Duodenal mucosa (tissue), 2 donors: ENCODE data around the gene STRBP.

Source experiments
- H3K27ac ChIP-seq: one replicate; pipeline ENCODE4 v1.7.0; 2013; ENCODE audit warnings: low read depth, low read length
- H3K27me3 ChIP-seq, 2 donors: one replicate each; pipeline ENCODE4 v1.7.0; 2013; ENCODE audit warnings: low read length in 2 of 2, control low read depth in 1 of 2; ENCODE audit not compliant: insufficient read depth in 2 of 2, control insufficient read depth in 1 of 2
- H3K36me3 ChIP-seq, 2 donors: one replicate each; pipeline ENCODE4 v1.7.0; 2013; ENCODE audit warnings: low read length in 2 of 2, control low read depth in 1 of 2; ENCODE audit not compliant: insufficient read depth in 2 of 2, control insufficient read depth in 1 of 2
- H3K4me1 ChIP-seq, 2 donors: one replicate each; pipeline ENCODE4 v1.7.0; 2013; ENCODE audit warnings: low read length in 2 of 2, control low read depth in 1 of 2; ENCODE audit not compliant: insufficient read depth in 2 of 2, control insufficient read depth in 1 of 2
- H3K4me3 ChIP-seq, 2 donors: one replicate each; pipeline ENCODE4 v1.7.0; 2013; ENCODE audit warnings: low read length in 2 of 2, low read depth in 1 of 2
- H3K9ac ChIP-seq, 2 donors: one replicate each; pipeline ENCODE4 v1.7.0; 2013; ENCODE audit warnings: low read length in 2 of 2, low read depth in 1 of 2
- H3K9me3 ChIP-seq, 2 donors: one replicate each; pipeline ENCODE4 v1.7.0; 2013; ENCODE audit warnings: low read length in 2 of 2, control low read depth in 1 of 2; ENCODE audit not compliant: control insufficient read depth in 1 of 2

The STRBP gene

DNA sequence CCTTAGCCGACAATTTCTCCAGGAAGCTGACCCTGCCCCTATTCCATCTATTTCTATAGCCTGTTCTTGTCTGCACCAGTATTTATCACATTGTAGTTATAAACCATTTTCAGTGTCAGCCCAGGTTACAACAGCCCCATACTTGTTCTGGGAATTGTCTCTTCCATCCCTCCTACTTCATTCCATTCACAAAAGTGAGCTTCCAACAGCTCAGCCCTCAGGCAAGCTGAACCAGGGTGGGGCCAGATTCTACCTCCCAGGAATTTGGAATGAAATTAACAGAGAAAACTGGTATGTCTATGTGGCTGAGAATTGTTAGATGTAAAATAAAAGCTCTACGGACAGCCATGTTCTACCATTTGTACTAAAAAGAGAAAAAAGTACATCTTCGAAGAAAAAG lies 36.1 kb downstream of the STRBP start:
- H3K27me3 ChIP-seq = no peaks in the 10 kb centered on the region
- H3K27ac ChIP-seq = no peak overlapping the region
- no peak overlapping the region for H3K9ac ChIP-seq
- peaks cover 0 to 8% of the 10 kb centered on the region in 2 donors for H3K4me1 ChIP-seq
- H3K9me3 ChIP-seq = no peaks in the 10 kb centered on the region
- no peaks in the 10 kb centered on the region for H3K36me3 ChIP-seq
- no peak overlapping the region for H3K4me3 ChIP-seq

GRCh38 chr9:123231421-123231820 lies 37.0 kb downstream of the STRBP start:
- no peaks in the 10 kb centered on the region for H3K9me3 ChIP-seq
- no peak overlapping the region for H3K27ac ChIP-seq
- H3K4me3 ChIP-seq = no peak overlapping the region
- no peaks in the 10 kb centered on the region for H3K36me3 ChIP-seq
- H3K9ac ChIP-seq = no peak overlapping the region
- peaks cover 0 to 8% of the 10 kb centered on the region in 2 donors for H3K4me1 ChIP-seq
- no peaks in the 10 kb centered on the region for H3K27me3 ChIP-seq

DNA sequence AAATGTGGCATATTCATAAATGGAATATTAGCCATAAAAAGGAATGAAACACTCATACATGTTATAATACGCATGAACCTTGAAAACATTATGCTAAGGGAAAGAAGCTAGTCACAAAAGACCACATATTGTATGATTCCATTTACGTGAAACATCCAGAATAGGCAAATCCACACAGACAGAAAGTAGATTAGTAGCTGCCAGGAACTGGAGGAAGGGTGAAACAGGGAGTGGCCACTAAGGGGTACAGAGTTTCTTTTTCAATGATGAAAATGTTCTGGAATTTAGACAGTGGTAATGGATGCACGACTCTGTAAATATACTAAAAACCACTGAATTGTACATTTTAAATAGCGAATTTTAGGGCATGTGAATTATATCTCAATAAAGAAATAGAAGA lies 39.4 kb downstream of the STRBP start:
- Histone ChIP-seq H3K36me3 (no peaks in the 10 kb centered on the region), H3K27me3 (no peaks in the 10 kb centered on the region), H3K4me3 (no peak overlapping the region), H3K9ac (no peak overlapping the region), H3K27ac (no peak overlapping the region), H3K4me1 (peaks cover 0 to 11% of the 10 kb centered on the region in 2 donors), H3K9me3 (no peaks in the 10 kb centered on the region)

DNA sequence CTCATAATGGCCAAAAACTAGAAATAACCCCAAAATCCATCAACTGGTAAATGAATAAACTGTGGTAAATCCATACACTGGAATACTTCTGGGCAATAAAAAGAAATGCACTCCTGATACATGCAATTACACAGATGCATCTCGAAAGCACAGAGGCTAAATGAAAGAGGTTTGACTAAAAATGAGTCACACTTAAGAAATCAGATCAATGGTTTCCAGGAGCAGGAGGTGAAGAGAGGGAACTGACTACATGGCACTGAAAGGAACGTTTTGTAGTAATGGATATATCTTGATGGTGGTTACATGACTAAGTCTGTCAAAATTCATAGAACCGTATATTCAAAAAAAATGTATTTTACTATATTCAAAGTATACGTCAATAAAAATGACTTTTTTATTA lies 42.4 kb downstream of the STRBP start:
- H3K4me1 ChIP-seq = peaks cover 0 to 11% of the 10 kb centered on the region in 2 donors
- no peak overlapping the region for H3K27ac ChIP-seq

GRCh38 chr9:123225374-123225813 lies 43.0 kb downstream of the STRBP start:
- Histone ChIP-seq H3K4me3 (no peak overlapping the region), H3K9ac (no peak overlapping the region), H3K9me3 (no peaks in the 10 kb centered on the region), H3K36me3 (no peaks in the 10 kb centered on the region), H3K27ac (no peak overlapping the region), H3K27me3 (no peaks in the 10 kb centered on the region), H3K4me1 (peaks cover 0 to 11% of the 10 kb centered on the region in 2 donors)

More for the DNA sequence above, 42.4 kb downstream of the STRBP start:
- H3K9ac ChIP-seq = no peak overlapping the region
- H3K36me3 ChIP-seq = no peaks in the 10 kb centered on the region
- H3K4me3 ChIP-seq = no peak overlapping the region
- H3K27me3 ChIP-seq = no peaks in the 10 kb centered on the region
- H3K9me3 ChIP-seq = no peaks in the 10 kb centered on the region

DNA sequence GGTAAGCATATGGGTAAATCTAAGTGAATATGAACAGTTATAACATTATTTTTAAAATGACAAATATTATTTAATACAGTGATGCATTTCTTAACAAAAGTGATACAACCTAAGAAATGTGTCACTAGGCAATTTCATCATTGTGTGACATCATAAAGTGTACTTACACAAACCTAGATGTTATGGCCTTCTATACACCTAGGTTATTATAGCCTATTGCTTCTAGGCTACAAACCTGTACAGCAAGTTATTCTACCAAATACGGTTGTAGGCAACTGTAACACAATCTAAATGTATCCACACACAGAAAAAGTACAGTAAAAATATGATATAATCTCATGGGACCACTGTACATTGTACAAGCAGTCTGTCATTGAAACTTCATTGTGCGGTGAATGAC lies 48.3 kb downstream of the STRBP start:
- no peak overlapping the region for H3K27ac ChIP-seq
- peaks cover 0 to 3% of the 10 kb centered on the region in 2 donors for H3K4me1 ChIP-seq
- H3K27me3 ChIP-seq = no peaks in the 10 kb centered on the region

GRCh38 chr9:123218831-123219230 lies 49.6 kb downstream of the STRBP start:
- Histone ChIP-seq H3K4me1 (no peaks in the 10 kb centered on the region), H3K9me3 (no peaks in the 10 kb centered on the region), H3K27me3 (no peaks in the 10 kb centered on the region), H3K27ac (no peak overlapping the region), H3K9ac (no peak overlapping the region), H3K36me3 (no peaks in the 10 kb centered on the region), H3K4me3 (no peak overlapping the region)

More for the DNA sequence above, 48.3 kb downstream of the STRBP start:
- Histone ChIP-seq H3K9ac (no peak overlapping the region), H3K4me3 (no peak overlapping the region), H3K36me3 (no peaks in the 10 kb centered on the region), H3K9me3 (no peaks in the 10 kb centered on the region)

DNA sequence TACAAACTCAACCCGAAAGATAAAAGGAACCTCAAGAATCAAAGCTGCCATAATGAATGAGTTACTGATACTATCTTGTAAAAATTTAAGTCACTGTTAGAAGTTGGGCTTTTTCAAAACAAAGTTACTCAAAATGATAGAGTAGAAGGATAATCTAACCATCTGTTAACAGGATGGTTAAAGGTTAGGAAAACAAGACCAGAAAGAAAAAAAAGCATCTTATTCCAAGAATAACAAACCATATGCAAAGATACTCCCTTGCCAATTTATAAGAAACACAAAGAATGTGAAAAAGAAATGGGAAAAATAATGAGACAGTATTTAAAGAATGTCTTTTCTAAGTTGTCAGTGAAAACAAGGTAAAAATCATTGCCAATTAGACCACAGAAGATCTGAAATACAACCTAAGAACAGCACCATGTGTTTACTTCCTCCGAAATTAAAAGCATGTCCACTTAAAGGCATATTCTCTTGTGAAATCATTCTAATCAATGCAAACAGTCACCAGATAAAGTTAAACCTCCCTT lies 51.2 kb downstream of the STRBP start:
- Histone ChIP-seq H3K36me3 (no peaks in the 10 kb centered on the region), H3K9me3 (no peaks in the 10 kb centered on the region), H3K27ac (no peak overlapping the region), H3K4me3 (no peak overlapping the region), H3K9ac (no peak overlapping the region), H3K4me1 (no peaks in the 10 kb centered on the region), H3K27me3 (no peaks in the 10 kb centered on the region)

DNA sequence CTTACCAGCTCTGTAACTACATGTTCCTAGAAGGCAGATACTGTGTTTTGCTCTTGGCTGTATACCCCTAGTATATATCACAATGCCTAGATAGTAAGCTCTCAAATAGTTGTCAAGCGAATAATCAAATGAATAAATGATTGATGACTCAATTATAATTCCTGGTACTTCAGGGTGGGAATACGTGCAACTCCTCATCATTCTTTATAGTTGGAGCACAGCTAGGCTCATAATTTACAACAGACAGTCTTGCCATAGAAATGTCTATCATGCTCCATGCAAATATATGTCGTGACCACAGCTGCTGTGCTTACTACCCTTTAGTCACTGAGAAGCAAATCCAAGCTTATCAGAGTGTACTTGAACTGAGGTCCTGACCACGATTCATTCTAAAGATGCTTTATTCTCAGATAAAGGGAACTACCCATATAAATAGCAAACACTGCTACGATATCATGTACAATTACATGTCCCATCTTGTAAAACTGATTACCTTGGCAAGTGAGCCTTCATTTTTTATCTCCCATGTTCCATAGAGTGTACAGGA lies 52.1 kb downstream of the STRBP start:
- no peak overlapping the region for H3K9ac ChIP-seq
- H3K9me3 ChIP-seq = no peaks in the 10 kb centered on the region
- H3K4me3 ChIP-seq = no peak overlapping the region
- H3K27me3 ChIP-seq = no peaks in the 10 kb centered on the region
- H3K36me3 ChIP-seq = no peaks in the 10 kb centered on the region
- H3K27ac ChIP-seq = no peak overlapping the region
- H3K4me1 ChIP-seq = no peaks in the 10 kb centered on the region

DNA sequence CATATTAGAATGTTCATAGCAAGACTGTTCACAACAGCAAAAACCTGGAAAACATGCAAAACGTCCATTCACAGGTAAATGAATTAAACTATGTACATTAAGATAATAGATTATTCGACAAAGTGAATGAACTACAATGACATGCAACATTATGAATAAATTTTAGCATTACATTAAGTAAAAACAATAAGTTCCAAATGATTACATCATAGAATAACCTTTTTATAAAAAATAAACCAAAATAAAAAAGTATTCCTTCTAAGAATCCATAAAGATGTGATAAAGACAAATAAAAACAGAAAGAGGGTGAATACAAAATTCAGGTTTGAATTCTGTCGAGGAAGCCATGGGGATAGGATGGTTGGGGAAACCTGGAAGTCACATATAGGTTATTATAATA lies 57.3 kb downstream of the STRBP start:
- Histone ChIP-seq H3K27ac (no peak overlapping the region), H3K9ac (no peak overlapping the region), H3K36me3 (no peaks in the 10 kb centered on the region), H3K9me3 (no peaks in the 10 kb centered on the region), H3K4me3 (no peak overlapping the region), H3K4me1 (no peaks in the 10 kb centered on the region), H3K27me3 (no peaks in the 10 kb centered on the region)
